Bronchial epithelial cell (primary cell): ENCODE data around the gene APOO. TPM values are rescaled to one million over a fixed set of nuclear protein-coding genes. Genes with fewer than 3 reads are reported as not detected.

Experiments
- DNase-seq: peaks from one replicate; pipeline ENCODE4 v3.0.0-alpha.2; 2010; ENCODE audit warnings: low read depth
- FAIRE-seq: peaks from 2 replicates; lab custom pipeline; 2011; peaks lifted over from hg19 to GRCh38; lab: Jason Lieb, UNC
- H3K27me3 ChIP-seq: 2 replicates; pipeline ENCODE4 v1.5.1; 2011; ENCODE audit warnings: low read length; ENCODE audit not compliant: control insufficient read depth, insufficient read depth
- H3K36me3 ChIP-seq: 2 replicates; pipeline ENCODE4 v1.5.1; 2011; ENCODE audit warnings: low read length; ENCODE audit not compliant: control insufficient read depth, insufficient read depth
- H3K4me3 ChIP-seq: 2 replicates; pipeline ENCODE4 v1.5.1; 2011; ENCODE audit warnings: mild to moderate bottlenecking, low read depth, low read length, control low read depth
- total RNA-seq: library from RNA; depleted of rRNA; stranded (reverse); fragments of >200 nt; gene quantifications from 2 replicates; pipeline ENCODE4 v1.2.1, GENCODE V29; 2014
- TF ChIP-seq, protein P1 (sequence below): IDR thresholded peaks from 2 replicates; pipeline ENCODE4 v1.5.1; 2011; ENCODE audit warnings: mild to moderate bottlenecking, moderate library complexity, low read length, control low read depth, inconsistent platforms; ENCODE audit not compliant: insufficient read depth, severe bottlenecking

APOO gene
- total RNA-seq, 1 donor from 2014 or later = 7.4 TPM

DNA sequence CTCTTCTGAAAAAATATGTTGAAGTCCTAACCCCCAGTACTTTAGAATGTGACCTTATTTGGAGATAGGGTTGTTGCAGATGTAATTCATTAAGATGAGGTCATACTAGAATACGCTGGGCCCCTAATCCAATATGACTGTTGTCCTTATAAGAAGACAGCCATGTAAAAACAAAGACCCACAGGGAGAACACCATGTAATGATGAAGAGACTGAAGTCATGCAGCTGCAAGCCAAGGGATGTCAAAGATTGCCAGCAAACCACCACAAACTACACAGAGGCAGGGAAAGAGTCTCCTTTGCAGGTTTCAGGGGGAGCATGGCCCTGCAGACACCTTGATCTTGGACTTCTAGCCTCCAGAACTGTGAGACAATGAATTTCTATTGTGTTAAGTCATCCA is 37.5 kb upstream of the APOO start:
- FAIRE-seq = no peak
- H3K36me3 ChIP-seq = no peaks in the 10 kb centered on the region
- DNase-seq = no peak
- TF ChIP-seq, protein P1, sequence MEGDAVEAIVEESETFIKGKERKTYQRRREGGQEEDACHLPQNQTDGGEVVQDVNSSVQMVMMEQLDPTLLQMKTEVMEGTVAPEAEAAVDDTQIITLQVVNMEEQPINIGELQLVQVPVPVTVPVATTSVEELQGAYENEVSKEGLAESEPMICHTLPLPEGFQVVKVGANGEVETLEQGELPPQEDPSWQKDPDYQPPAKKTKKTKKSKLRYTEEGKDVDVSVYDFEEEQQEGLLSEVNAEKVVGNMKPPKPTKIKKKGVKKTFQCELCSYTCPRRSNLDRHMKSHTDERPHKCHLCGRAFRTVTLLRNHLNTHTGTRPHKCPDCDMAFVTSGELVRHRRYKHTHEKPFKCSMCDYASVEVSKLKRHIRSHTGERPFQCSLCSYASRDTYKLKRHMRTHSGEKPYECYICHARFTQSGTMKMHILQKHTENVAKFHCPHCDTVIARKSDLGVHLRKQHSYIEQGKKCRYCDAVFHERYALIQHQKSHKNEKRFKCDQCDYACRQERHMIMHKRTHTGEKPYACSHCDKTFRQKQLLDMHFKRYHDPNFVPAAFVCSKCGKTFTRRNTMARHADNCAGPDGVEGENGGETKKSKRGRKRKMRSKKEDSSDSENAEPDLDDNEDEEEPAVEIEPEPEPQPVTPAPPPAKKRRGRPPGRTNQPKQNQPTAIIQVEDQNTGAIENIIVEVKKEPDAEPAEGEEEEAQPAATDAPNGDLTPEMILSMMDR = no peak
- no peaks in the 10 kb centered on the region for H3K27me3 ChIP-seq
- no peak overlapping the region for H3K4me3 ChIP-seq

DNA sequence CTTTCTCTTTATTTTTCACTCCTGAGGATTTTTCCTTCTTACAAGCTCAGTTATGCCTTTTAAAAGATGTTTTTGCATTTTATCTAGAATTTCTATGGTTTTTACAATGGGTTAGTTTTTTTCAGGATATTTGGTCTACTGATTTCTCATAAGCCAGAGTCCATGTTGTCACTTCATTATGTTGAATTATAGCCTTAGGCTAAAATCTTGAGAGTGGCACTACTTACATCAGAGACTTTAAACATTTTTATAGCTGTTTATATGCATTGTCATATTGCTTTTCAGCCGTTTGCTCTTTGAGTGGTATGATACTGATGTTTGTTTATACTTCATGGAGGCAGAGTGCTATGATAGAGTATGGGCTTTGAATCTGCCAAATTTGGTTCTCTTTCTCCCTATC is 36.5 kb upstream of the APOO start:
- TF ChIP-seq, protein P1 = no peak
- Histone ChIP-seq H3K4me3 (no peak overlapping the region), H3K27me3 (no peaks in the 10 kb centered on the region), H3K36me3 (no peaks in the 10 kb centered on the region)
- DNase-seq = no peak
- no peak for FAIRE-seq

DNA sequence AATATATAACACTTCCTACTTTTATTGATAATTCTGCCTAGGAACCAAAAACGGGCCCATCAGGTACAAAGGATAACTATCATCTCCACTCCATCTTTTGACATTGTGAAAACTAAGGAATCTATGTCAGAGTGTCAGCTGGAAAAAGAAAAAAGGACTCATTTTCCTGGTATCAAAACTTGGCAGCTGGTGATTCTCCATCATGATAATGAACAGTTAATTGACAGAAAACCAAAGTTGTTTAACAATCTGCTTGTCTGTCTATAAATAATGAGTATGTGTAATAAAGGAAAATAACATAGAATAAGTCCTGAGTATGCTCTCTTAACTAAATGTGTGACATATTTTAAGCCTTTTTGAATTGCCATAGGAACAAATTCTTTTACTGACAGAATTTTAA is 31.5 kb upstream of the APOO start:
- no peak for DNase-seq
- TF ChIP-seq, protein P1 = no peak
- no peak for FAIRE-seq
- H3K27me3 ChIP-seq = no peaks in the 10 kb centered on the region
- H3K4me3 ChIP-seq = no peak overlapping the region
- no peaks in the 10 kb centered on the region for H3K36me3 ChIP-seq

DNA sequence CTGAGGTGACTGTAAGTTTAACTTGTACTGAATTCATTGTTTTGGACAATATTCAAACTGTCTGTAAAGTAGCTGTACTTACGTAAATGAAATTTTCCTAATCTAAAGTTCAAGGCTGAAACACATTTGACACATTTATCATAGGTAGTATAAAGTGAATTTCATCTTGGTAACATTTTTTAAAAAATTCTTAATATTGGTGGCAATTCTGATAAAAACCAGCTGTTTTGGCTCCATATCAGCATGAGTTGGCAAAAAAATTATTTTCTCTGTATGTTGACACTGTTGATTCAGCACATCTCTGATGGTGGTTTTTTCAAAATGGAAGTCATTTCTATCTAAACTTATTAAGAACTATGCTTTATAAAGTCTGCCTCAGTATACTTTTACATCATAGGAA is 31.0 kb upstream of the APOO start:
- Histone ChIP-seq H3K4me3 (no peak overlapping the region), H3K27me3 (no peaks in the 10 kb centered on the region), H3K36me3 (no peaks in the 10 kb centered on the region)
- FAIRE-seq (no peak), DNase-seq (no peak)
- TF ChIP-seq, protein P1 = no peak

DNA sequence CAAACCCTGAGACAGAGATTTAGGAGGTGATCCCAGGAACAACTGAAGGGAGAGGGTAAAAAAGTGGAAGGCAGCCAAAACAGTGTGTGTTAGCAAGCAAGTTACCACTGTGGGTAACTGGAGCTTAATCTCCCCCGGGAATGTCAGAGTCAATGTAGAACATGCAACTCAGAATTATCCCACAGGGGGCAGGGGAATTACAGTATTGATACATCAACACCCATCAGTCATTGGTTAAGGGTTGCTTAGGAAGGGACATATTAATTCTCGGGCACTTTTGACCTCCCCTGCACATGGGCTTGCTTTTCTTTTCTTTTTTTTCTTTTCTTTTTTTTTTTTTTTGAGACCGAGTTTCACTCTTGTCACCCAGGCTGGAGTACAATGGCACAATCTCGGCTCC is 29.4 kb upstream of the APOO start:
- H3K4me3 ChIP-seq = no peak overlapping the region
- DNase-seq (no peak), FAIRE-seq (no peak)
- H3K27me3 ChIP-seq = no peaks in the 10 kb centered on the region
- no peaks in the 10 kb centered on the region for H3K36me3 ChIP-seq
- TF ChIP-seq, protein P1 = no peak

DNA sequence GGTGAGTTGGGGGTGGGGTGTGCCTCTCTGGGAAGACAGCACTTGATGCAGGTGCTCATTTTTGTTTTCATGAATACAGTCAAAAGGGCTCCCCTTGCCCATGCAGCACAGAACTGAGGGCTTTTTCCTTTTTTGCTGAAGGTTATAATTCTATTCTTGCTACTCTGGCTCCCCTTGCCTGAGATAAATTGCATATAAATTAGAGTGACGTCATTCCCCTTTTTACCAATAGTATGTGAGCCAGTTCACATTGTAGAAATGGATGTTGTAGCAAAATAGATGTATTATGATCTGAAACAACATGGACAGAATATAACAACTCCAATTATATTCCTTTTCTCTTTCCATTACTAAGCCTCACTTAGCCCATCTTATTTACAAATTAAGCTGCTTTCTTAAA is 28.4 kb upstream of the APOO start:
- TF ChIP-seq, protein P1 = no peak
- FAIRE-seq = no peak

More for the DNA sequence above, 28.4 kb upstream of the APOO start:
- no peak overlapping the region for H3K4me3 ChIP-seq
- H3K27me3 ChIP-seq = no peaks in the 10 kb centered on the region
- no peak for DNase-seq
- no peaks in the 10 kb centered on the region for H3K36me3 ChIP-seq
